Measurements from ENCODE around the gene LHFPL6.

The LHFPL6 gene

DNA sequence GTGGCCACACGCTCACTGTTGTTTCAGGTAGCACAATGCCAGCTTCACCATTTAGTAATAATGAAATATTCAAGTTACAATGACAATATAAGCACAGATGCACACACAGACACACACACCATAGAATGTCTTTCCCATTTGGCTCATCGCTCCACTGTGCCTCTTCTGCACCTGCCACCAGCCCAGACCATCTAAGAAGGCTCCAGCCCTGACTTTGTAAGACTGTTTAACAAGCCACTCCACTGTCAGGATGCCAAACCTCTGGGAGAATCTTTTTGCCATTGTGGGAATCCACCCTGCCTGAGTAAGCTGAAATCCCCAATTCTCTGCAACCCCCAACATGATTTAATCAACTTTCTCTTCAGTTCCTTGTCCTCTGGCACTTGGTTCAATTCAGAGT lies 60.6 kb downstream of the LHFPL6 start:
- no peak for DNase-seq (ENCODE audit: extremely low read depth, low read depth)

DNA sequence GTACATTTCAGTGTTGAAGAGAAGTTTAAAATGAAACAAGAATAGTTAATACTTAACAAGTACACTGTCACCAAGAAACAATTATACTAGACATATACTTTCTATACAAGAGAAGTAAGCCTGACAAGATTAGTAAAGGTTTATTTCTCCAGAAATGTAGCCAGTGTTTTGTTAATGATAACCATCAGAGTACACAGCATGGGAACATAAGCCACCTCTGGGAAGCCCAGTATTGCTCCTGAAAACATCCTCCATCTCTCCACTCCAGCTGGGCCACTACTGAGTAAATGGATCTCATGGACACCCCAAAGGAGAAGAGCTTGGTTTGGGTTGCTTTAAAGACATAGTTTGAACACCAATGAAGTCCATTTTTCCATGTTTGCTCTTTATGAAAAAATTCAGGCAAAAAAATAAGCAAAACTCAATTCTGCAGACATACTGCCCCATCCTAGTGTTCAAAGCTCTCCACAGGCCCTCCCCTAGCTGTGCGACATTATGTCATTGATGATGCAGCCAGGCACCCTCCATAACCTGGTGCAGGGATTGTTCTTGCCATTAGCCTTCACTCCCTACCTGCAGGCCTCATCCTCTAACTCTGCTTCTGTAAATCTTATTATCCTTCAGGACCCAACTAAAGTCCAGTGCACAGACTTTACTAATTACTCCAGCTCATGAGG lies 61.9 kb downstream of the LHFPL6 start:
- TF ChIP-seq, protein P1, sequence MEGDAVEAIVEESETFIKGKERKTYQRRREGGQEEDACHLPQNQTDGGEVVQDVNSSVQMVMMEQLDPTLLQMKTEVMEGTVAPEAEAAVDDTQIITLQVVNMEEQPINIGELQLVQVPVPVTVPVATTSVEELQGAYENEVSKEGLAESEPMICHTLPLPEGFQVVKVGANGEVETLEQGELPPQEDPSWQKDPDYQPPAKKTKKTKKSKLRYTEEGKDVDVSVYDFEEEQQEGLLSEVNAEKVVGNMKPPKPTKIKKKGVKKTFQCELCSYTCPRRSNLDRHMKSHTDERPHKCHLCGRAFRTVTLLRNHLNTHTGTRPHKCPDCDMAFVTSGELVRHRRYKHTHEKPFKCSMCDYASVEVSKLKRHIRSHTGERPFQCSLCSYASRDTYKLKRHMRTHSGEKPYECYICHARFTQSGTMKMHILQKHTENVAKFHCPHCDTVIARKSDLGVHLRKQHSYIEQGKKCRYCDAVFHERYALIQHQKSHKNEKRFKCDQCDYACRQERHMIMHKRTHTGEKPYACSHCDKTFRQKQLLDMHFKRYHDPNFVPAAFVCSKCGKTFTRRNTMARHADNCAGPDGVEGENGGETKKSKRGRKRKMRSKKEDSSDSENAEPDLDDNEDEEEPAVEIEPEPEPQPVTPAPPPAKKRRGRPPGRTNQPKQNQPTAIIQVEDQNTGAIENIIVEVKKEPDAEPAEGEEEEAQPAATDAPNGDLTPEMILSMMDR (IDR thresholded peaks at IDR 0.05; ENCODE audit: low read depth, low read length), result no peak
- no peak for DNase-seq (ENCODE audit: extremely low read depth, low read depth)

More for the DNA sequence above, 60.6 kb downstream of the LHFPL6 start:
- TF ChIP-seq, protein P1 (IDR thresholded peaks at IDR 0.05; ENCODE audit: low read depth, low read length), result no peak

DNA sequence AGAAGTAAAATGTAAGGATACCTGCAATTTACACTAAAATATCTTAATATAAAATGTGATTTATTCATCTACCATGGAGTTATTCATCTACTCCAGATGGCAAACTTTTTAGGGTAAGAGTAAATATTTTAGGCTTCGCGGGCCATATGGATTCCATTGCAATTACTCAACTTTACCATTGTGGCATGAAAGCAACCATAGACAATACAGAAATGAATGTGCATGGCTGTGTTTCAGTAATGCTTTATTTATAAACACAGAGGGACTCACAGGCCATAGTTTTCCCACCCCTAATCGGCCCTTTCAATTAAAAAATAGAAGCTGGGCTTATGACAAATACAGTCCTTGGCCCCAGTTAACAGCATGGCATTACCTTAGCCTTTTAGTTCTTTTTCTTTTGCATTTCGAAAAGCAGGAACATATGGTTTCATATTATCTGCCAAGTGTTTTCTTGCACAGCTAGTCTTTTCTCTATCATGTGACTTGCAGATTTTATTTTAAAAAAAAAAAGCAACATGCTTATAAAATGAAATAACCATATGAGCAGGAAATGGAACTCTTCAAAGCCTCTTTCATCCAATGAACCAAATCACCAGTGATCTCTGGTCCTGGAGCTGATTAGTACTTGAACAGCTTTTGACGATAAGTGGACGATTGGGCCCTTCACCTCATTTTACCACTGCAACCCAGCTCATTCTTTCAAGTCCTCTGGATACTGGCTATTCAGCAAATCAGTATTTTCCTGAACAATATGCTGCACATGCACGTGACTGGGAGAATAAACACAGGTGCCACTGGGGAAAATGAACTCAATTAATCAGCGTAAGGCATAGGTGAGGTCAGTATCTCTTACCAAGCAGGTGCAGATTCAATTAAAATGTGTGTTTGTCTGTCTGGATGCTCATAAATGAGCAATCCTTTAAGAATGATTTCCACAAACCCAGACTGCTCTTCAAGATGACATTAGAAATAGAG lies 63.9 kb downstream of the LHFPL6 start:
- DNase-seq (ENCODE audit: extremely low read depth, low read depth), result peak; percentile 35
- TF ChIP-seq, protein P1 (IDR thresholded peaks at IDR 0.05; ENCODE audit: low read depth, low read length), result no peak

DNA sequence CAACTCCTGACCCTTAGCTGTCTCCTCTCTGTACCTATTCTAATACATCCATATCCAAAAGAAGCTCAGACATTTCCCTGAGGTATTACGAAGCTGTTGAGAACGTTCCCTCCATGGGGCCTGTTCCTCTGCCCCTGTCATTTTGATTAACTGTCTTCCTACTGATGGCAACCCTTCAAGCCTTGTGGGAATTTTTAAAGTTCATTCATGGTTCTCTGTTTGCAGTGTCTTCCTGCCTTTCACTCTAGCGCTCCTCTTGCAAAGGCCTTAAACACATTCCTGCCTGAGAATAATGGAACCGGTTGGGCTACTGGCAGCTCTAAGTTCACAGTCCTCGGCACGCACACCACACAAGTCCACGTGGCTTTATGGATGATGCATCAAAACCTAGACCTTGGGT lies 66.1 kb downstream of the LHFPL6 start:
- no peak for DNase-seq (ENCODE audit: extremely low read depth, low read depth)
- TF ChIP-seq, protein P1 (IDR thresholded peaks at IDR 0.05; ENCODE audit: low read depth, low read length), result no peak

DNA sequence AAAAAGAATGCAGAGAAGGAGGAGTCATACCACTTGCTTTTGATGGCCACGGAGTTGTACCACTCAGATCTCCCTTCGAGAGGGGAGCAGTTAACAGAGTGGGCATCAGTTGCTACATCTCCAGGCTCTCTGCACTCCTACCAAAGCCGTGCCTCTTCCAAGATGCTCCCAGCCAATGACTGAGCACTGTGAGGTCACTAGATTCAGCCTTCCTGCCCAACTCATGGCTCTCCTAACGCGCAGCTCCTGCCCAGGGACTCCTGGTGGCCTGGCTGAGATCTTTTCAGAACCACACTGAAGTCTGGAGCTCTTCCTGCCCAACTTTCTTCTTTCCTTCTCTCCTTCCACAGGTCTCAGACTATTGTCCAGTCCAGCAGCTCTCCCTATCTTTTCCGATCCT lies 66.7 kb downstream of the LHFPL6 start:
- no peak for DNase-seq (ENCODE audit: extremely low read depth, low read depth)
- TF ChIP-seq, protein P1 (IDR thresholded peaks at IDR 0.05; ENCODE audit: low read depth, low read length), result no peak

DNA sequence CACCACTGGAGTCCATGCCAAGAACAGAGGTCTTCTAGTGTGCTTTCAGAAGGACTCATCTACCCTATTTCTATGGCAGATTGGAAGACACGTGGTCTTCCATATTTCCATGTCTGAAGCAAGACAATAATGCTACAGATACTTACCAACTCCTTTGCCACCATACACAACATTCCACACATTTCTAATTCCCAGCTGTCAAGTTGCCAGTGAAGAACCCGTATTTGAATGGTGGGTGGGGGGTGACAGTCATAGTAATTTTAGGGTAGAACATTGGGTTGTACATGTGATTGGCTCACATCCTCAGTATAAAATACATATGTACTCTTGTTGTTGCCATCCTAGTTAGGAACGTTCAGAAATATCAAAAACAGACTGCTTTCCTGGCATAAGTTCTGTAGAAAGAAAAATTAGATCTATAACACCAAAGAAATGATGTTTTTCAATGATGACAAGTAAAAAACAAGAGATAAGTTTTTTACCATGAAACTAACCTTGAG lies 69.3 kb downstream of the LHFPL6 start:
- DNase-seq (ENCODE audit: extremely low read depth, low read depth), result no peak
- TF ChIP-seq, protein P1 (IDR thresholded peaks at IDR 0.05; ENCODE audit: low read depth, low read length), result no peak

DNA sequence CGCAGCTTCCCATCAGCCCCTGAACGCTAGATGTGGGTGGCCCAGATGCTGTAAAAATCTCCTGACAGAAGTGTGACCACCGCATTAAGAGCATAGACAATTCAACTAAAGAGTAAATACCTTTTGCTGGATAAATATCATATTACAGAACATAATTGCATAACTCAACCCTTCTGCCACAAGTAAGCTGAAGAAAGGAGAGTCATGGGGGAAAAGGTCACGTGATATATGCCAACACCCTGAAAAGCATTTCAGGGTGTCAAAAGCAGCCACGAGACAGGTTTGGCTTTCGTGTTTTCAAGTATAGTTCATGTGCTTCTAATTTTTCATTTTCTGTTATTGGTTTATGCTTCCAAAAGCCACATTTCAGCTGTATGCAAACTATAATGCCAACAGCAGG lies 71.3 kb downstream of the LHFPL6 start:
- TF ChIP-seq, protein P1 (IDR thresholded peaks at IDR 0.05; ENCODE audit: low read depth, low read length), result no peak
- no peak for DNase-seq (ENCODE audit: extremely low read depth, low read depth)

All from AG09319 (cell line).